Activated B cell treated with CpG ODN at 0.5 μM for 24 hours (primary cell): ENCODE measurements around the gene MPDU1. TPM values are rescaled to one million over a fixed set of nuclear protein-coding genes. Genes with fewer than 3 reads are reported as not detected.

Experiments
- ATAC-seq: fragments of 200-7000 bp; cut with Tn5 transposase; one replicate; pipeline ENCODE4 v1.10.0; 2021; ENCODE audit warnings: low read depth, mild to moderate bottlenecking, moderate library complexity
- CTCF ChIA-PET: fragments of 350-600 bp; sonication (Branson Sonifier 250); formaldehyde crosslinking; loops from one replicate; lab custom pipeline; 2021; ENCODE audit warnings: antibody characterized with exemption; lab: Charles Lee
- POLR2A ChIA-PET: fragments of 350-600 bp; sonication (Branson Sonifier 250); formaldehyde crosslinking; loops from one replicate; lab custom pipeline; 2021; ENCODE audit warnings: antibody characterized with exemption; lab: Charles Lee
- DNase-seq: peaks from one replicate; pipeline ENCODE4 v3.0.0; 2022
- H3K27ac Mint-ChIP-seq: one replicate; pipeline ENCODE4 v1.8.0; 2020; ENCODE audit warnings: mixed read lengths
- H3K27me3 Mint-ChIP-seq: one replicate; pipeline ENCODE4 v1.8.0; 2021; ENCODE audit warnings: mixed read lengths
- H3K36me3 Mint-ChIP-seq: one replicate; pipeline ENCODE4 v1.8.0; 2021; ENCODE audit warnings: low read depth, mixed read lengths
- H3K4me1 Mint-ChIP-seq: one replicate; pipeline ENCODE4 v1.8.0; 2021; ENCODE audit warnings: mixed read lengths
- H3K4me3 Mint-ChIP-seq: one replicate; pipeline ENCODE4 v1.8.0; 2020; ENCODE audit warnings: mild to moderate bottlenecking, mixed read lengths
- H3K9me3 Mint-ChIP-seq: one replicate; pipeline ENCODE4 v1.8.0; 2020; ENCODE audit warnings: mixed read lengths
- intact Hi-C: fragments of 100-400 bp; cut with micrococcal nuclease; formaldehyde crosslinking; loops from one replicate; pipeline ENCODE4 v1.15.1; 2024
- total RNA-seq: library from RNA; stranded (reverse); gene quantifications from 2 replicates; pipeline ENCODE4 v1.2.3, GENCODE V29; 2022
- TF ChIP-seq, protein P1 (sequence below): fragments of 200-600 bp; IDR thresholded peaks from one replicate; pipeline ENCODE4 v1.8.0; 2022; ENCODE audit warnings: antibody characterized with exemption, mild to moderate bottlenecking

Gene MPDU1
- total RNA-seq, 1 donor from 2014 or later, result 58.9 TPM

DNA sequence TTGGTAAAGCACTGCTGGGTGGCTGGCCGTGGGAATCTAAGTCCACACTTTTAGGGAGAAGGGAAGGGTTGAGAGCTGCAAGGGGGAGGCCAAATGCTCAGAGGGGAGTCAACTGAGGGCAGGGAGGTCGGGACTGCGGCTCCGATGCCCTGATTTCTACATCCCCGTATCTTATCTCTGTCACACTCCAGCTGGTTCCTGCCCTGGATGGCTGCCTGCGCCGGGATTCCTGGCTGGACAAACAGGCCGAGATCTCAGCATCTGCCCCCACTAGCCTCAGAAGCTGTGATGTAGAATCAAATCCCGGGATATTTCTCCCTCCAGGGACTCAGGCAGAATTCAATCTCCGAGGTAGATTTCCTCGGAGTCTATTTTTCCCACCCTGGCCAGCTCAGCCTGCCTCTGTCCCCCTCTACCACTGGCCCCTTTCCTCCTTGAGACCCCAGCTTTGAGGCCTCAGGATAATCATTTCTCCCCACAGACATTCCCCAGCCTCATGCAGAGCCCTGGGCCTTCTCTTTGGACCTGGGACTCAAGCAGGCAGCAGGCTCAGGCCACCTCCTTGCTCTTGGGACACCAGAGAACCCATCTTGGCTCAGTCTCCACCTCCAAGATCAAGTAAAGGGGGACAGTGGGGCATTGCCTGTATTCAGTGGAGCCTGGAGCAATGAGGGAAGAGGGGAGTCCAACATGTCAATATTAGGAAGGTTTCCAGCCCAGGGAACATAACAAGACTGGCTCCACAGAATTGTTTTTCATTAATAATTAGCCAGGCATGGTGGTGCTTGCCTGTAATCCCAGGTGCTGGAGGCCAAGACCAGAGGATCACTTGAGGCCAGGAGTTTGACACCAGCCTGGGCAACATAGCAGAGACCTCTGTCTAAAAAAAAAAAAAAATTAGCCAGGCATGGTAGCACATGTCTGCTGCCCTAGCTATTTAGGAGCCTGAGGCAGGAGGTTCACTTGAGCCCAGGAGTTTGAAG, 48.0 kb downstream of the MPDU1 start:
- TF ChIP-seq, protein P1, sequence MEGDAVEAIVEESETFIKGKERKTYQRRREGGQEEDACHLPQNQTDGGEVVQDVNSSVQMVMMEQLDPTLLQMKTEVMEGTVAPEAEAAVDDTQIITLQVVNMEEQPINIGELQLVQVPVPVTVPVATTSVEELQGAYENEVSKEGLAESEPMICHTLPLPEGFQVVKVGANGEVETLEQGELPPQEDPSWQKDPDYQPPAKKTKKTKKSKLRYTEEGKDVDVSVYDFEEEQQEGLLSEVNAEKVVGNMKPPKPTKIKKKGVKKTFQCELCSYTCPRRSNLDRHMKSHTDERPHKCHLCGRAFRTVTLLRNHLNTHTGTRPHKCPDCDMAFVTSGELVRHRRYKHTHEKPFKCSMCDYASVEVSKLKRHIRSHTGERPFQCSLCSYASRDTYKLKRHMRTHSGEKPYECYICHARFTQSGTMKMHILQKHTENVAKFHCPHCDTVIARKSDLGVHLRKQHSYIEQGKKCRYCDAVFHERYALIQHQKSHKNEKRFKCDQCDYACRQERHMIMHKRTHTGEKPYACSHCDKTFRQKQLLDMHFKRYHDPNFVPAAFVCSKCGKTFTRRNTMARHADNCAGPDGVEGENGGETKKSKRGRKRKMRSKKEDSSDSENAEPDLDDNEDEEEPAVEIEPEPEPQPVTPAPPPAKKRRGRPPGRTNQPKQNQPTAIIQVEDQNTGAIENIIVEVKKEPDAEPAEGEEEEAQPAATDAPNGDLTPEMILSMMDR, result no peak
- Mint-ChIP-seq H3K27me3 (no peaks in the 10 kb centered on the region), H3K36me3 (peaks cover 4% of the 10 kb centered on the region), H3K4me1 (peaks cover 8% of the 10 kb centered on the region), H3K9me3 (no peaks in the 10 kb centered on the region), H3K4me3 (no peak overlapping the region), H3K27ac (no peak overlapping the region)
- DNase-seq (no peak), ATAC-seq (no peak)
- intact Hi-C loops, result loop anchor here (1.0 kb wide), 1 partner anchor 57 kb away; the partner anchor contains the start of gene WRAP53
- ChIA-PET POLR2A (interaction anchor here (0.6 to 1.7 kb wide), 3 partner anchors 12 to 55 kb away, joined by 3 to 21 read pairs (median 5); partner anchors contain the start of genes ATP1B2, TP53 and WRAP53), CTCF (interaction anchor here (0.9 to 4.9 kb wide), 5 partner anchors 19 to 113 kb away, joined by 3 to 40 read pairs (median 4); partner anchors contain the start of genes ATP1B2, TP53 and WRAP53)

DNA sequence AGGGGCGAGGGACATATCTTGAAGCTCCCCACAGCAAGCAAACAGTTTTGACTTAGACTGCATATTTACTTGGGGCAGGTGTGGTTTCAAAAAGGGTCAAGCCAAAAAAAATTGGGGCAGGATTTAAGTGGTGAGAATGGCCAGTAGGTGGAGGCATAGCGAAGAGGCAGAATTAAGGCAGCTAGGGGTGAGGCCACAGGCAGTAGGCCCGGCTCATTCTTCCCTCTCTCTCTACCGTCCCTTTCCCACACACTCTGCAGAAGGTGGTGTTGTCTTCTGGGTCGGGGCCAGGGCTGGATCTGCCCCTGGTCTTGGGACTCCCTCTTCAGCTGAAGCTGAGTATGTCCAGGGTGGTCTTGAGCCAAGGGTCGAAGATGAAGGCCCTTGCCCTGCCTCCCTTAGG, 48.8 kb downstream of the MPDU1 start:
- ATAC-seq, result peak; percentile 22
- H3K9me3 Mint-ChIP-seq, result no peaks in the 10 kb centered on the region
- DNase-seq, result no peak
- TF ChIP-seq, protein P1, result no peak
- no peaks in the 10 kb centered on the region for H3K27me3 Mint-ChIP-seq
- H3K4me1 Mint-ChIP-seq, result peaks cover 3% of the 10 kb centered on the region
- intact Hi-C loops, result loop anchor here (1.0 kb wide), 1 partner anchor 56 kb away; the partner anchor contains the start of gene WRAP53
- no peak overlapping the region for H3K4me3 Mint-ChIP-seq
- ChIA-PET CTCF (interaction anchor here (0.9 to 4.9 kb wide), 5 partner anchors 18 to 112 kb away, joined by 3 to 40 read pairs (median 4); partner anchors contain the start of genes ATP1B2, TP53 and WRAP53), POLR2A (interaction anchor here (0.6 to 1.7 kb wide), 3 partner anchors 12 to 54 kb away, joined by 3 to 21 read pairs (median 5); partner anchors contain the start of genes ATP1B2, TP53 and WRAP53)
- no peak overlapping the region for H3K27ac Mint-ChIP-seq
- H3K36me3 Mint-ChIP-seq, result no peaks in the 10 kb centered on the region

DNA sequence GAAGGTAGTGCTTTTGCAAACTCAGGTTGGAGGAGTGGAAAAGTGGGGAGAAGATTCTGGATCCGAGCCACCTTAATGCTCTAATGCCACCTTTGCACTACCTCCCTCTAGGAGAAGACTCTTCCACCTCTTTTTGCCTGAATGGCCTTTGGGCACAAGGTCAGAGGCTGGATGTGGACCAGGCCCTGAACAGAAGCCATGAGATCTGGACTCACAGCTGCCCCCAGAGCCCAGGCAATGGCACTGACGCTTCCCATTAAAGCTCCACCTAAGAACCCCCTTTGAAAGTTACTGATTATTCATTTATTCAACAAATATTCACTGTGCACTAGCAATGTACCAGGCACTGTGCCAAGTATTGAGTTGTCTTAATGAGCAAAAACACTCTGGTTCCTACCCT, 49.4 kb downstream of the MPDU1 start:
- TF ChIP-seq, protein P1, result no peak

DNA sequence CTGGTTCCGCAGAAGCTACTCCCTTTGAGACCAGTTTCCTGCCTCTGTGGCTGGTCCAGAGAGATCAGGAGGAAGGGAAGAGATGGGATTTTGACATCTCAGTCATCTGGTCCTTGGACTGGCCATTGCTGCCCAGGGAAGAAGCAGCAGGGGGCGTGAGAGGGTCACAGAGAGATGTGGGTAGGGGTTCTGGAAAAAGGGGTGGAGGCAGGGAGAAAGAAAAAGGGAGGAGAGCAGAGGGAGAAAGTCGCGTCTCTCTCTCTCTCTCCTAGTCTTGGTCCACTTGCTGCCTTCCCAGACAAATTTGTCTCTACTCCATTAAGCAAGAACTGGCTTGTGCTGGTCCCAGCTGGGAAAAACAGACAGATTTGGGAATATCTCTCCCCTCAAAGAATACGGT, 50.7 kb downstream of the MPDU1 start:
- no peak overlapping the region for H3K27ac Mint-ChIP-seq
- ChIA-PET POLR2A (interaction anchor here (0.8 kb wide), 1 partner anchor 54 kb away, joined by 3 read pairs; the partner anchor contains the start of gene WRAP53), CTCF (interaction anchor here (4.9 kb wide), 1 partner anchor 53 kb away, joined by 40 read pairs; the partner anchor contains the start of genes TP53 and WRAP53)
- no peak overlapping the region for H3K4me3 Mint-ChIP-seq
- no peaks in the 10 kb centered on the region for H3K9me3 Mint-ChIP-seq
- no peak for ATAC-seq
- intact Hi-C loops, result no loop called here
- H3K4me1 Mint-ChIP-seq, result no peaks in the 10 kb centered on the region
- H3K27me3 Mint-ChIP-seq, result no peaks in the 10 kb centered on the region
- TF ChIP-seq, protein P1, result no peak
- H3K36me3 Mint-ChIP-seq, result no peaks in the 10 kb centered on the region
- no peak for DNase-seq

More for the DNA sequence above, 49.4 kb downstream of the MPDU1 start:
- no peak for DNase-seq
- intact Hi-C loops, result no loop called here
- no peak overlapping the region for H3K27ac Mint-ChIP-seq
- POLR2A ChIA-PET, result interaction anchor here (1.0 to 1.7 kb wide), 2 partner anchors 13 to 54 kb away, joined by 3 to 21 read pairs; partner anchors contain the start of genes TP53 and WRAP53
- H3K27me3 Mint-ChIP-seq, result no peaks in the 10 kb centered on the region
- no peak overlapping the region for H3K4me3 Mint-ChIP-seq
- no peak for ATAC-seq
- H3K36me3 Mint-ChIP-seq, result no peaks in the 10 kb centered on the region
- H3K9me3 Mint-ChIP-seq, result no peaks in the 10 kb centered on the region
- no peaks in the 10 kb centered on the region for H3K4me1 Mint-ChIP-seq
- CTCF ChIA-PET, result interaction anchor here (1.0 to 4.9 kb wide), 4 partner anchors 18 to 111 kb away, joined by 3 to 40 read pairs (median 6); partner anchors contain the start of genes ATP1B2, TP53 and WRAP53
